Activated naive CD8-positive, alpha-beta T cell (primary cell): Measurements from ENCODE around the gene NEUROD2.

Source experiments
- H3K27ac Mint-ChIP-seq: one replicate; pipeline ENCODE4 v1.8.0; 2021; ENCODE audit warnings: mixed read lengths
- H3K27me3 Mint-ChIP-seq: one replicate; pipeline ENCODE4 v1.8.0; 2021; ENCODE audit warnings: mixed read lengths
- H3K36me3 Mint-ChIP-seq: one replicate; pipeline ENCODE4 v1.8.0; 2021; ENCODE audit warnings: mixed read lengths
- H3K4me1 Mint-ChIP-seq: one replicate; pipeline ENCODE4 v1.8.0; 2021; ENCODE audit warnings: low read depth, mixed read lengths
- H3K4me3 Mint-ChIP-seq: one replicate; pipeline ENCODE4 v1.8.0; 2021; ENCODE audit warnings: mild to moderate bottlenecking, mixed read lengths
- H3K9me3 Mint-ChIP-seq: one replicate; pipeline ENCODE4 v1.8.0; 2021; ENCODE audit warnings: low read depth, mixed read lengths

Gene NEUROD2

DNA sequence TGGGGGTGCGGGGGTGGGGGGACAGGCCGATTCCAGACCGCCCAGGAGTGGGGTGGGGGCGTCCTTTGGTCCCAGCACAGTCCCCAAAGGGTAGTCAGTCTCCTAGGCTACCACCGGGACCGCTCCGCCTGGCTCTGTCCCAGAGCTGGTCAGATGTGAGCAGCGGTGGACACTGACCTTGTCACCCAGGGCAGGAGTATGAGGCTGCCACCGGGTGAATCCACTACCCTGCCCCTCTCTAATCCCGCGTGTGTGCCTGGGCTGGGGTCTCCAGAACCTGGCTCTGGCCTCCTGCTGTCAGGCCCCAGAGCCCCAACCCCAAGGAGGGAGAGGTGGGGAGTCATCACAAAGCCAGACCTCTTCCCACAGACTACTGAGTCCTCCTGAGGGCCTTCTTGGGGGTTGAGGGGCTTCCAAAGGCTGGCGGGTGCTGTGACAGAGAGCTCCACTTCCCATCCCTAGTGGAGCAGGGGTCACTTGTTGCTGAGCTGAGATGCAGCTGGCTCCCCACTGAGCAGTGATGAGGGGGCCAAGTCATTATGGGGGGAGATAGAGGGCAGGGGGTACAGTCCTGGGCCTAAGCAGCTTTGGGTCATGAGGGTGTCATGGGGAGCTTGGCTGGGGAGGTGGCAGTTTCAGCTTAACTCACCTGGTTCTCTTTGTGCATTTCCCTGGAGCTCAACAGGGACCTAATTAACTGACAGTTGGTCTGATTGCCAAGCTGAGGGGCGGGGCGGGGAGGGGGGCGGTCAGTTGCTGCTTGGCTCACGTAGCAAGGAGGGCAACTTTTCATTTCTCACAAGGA, 20.2 kb upstream of the NEUROD2 start:
- peaks cover 17% of the 10 kb centered on the region for H3K4me1 Mint-ChIP-seq
- no peaks in the 10 kb centered on the region for H3K9me3 Mint-ChIP-seq
- peaks cover 7% of the 10 kb centered on the region for H3K27me3 Mint-ChIP-seq
- H3K4me3 Mint-ChIP-seq, result peak overlapping the region; percentile 58
- H3K27ac Mint-ChIP-seq, result peak overlapping the region; percentile 28
- no peaks in the 10 kb centered on the region for H3K36me3 Mint-ChIP-seq

DNA sequence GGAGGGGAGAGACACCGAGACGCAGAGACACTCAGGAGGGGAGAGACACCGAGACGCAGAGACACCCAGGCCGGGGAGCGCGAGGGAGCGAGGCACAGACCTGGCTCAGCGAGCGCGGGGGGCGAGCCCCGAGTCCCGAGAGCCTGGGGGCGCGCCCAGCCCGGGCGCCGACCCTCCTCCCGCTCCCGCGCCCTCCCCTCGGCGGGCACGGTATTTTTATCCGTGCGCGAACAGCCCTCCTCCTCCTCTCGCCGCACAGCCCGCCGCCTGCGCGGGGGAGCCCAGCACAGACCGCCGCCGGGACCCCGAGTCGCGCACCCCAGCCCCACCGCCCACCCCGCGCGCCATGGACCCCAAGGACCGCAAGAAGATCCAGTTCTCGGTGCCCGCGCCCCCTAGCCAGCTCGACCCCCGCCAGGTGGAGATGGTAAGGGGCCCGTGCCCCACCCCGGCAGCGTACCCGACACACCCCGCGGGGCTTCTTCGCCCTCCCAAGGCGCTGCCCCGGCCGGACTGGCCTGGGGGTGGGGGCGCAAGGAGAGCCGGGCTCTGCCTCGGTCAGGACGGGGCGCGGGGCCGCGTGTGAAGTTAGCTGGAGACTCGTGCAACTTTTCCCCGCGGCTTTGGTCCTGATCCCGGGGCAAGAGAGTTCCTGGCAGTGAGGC, 19.5 kb upstream of the NEUROD2 start:
- Mint-ChIP-seq H3K9me3 (no peaks in the 10 kb centered on the region), H3K4me1 (peaks cover 20% of the 10 kb centered on the region), H3K27ac (no peak overlapping the region), H3K4me3 (peak overlapping the region; percentile 75), H3K27me3 (peaks cover 7% of the 10 kb centered on the region), H3K36me3 (no peaks in the 10 kb centered on the region)

- H3K4me3 Mint-ChIP-seq, result peak within 1 kb of the TSS; percentile 75
- H3K4me1 Mint-ChIP-seq, result peaks cover 23% of the 10 kb centered on the region
- peaks cover 7% of the 10 kb centered on the region for H3K27me3 Mint-ChIP-seq
- no peak within 1 kb of the TSS for H3K27ac Mint-ChIP-seq
- H3K36me3 Mint-ChIP-seq, result no peaks in the 10 kb centered on the region
- H3K9me3 Mint-ChIP-seq, result no peaks in the 10 kb centered on the region
Observed at GRCh38 chr17:39626171-39627046, 18.7 kb upstream of the NEUROD2 start, which contains the start of gene PPP1R1B. Gene PPP1R1B (plus strand): TSS chr17:39626952. CDS start chr17:39627393, 441 bp downstream.

DNA sequence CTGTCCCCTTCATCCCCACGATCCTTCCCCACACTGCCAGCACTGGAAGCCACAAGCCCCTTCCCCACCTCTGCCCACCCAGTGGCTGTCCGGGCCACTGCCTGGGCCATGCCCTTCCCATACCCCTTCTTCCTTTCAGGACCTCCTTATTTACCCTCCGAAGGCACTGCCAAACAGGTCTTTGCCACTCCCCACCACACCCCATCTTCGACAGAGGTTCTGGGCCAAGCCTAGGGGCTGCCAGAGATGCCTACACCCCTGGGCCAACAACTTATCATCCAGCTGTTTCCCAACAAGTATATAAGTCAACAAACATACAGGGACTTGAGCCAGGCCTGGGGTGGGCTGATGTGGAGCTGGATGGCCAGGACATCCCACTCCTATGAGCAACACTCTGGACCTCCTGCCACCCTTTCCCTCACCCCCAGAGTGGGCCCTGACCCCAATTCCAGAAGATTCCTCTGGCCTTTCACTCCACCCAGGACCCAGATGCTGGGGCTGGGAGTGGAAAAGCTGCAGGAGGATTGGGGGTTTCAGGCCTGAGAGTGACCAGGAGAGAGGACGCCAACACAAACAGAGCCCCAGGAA, 17.6 kb upstream of the NEUROD2 start:
- H3K36me3 Mint-ChIP-seq, result no peaks in the 10 kb centered on the region

DNA sequence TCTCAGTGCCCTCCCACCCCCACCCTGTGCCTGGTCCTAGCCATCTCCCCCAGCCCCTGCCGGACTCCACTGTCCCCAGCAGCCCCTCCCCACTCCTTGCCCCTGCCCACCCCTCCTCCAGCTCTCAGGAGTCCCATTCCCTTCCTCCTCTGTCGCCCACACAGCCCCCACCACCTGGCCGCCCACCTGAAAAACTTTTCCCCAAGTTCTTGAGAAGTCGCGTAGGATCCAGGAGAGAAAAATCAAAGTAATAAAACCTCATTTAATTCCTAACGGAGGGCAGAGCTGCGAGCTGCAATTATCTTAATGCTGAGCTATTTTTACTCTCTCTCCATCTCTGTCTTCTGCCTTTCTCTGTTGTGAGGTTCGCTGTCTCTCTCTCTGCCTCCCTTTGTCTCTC, 16.6 kb upstream of the NEUROD2 start:
- no peak overlapping the region for H3K27ac Mint-ChIP-seq
- H3K27me3 Mint-ChIP-seq, result peaks cover 4% of the 10 kb centered on the region
- H3K9me3 Mint-ChIP-seq, result no peaks in the 10 kb centered on the region
- no peaks in the 10 kb centered on the region for H3K36me3 Mint-ChIP-seq
- H3K4me3 Mint-ChIP-seq, result no peak overlapping the region
- peaks cover 20% of the 10 kb centered on the region for H3K4me1 Mint-ChIP-seq

More for the DNA sequence above, 17.6 kb upstream of the NEUROD2 start:
- peaks cover 4% of the 10 kb centered on the region for H3K27me3 Mint-ChIP-seq
- no peak overlapping the region for H3K27ac Mint-ChIP-seq
- peak overlapping the region; percentile 44 for H3K4me3 Mint-ChIP-seq
- no peaks in the 10 kb centered on the region for H3K9me3 Mint-ChIP-seq
- H3K4me1 Mint-ChIP-seq, result peaks cover 20% of the 10 kb centered on the region

DNA sequence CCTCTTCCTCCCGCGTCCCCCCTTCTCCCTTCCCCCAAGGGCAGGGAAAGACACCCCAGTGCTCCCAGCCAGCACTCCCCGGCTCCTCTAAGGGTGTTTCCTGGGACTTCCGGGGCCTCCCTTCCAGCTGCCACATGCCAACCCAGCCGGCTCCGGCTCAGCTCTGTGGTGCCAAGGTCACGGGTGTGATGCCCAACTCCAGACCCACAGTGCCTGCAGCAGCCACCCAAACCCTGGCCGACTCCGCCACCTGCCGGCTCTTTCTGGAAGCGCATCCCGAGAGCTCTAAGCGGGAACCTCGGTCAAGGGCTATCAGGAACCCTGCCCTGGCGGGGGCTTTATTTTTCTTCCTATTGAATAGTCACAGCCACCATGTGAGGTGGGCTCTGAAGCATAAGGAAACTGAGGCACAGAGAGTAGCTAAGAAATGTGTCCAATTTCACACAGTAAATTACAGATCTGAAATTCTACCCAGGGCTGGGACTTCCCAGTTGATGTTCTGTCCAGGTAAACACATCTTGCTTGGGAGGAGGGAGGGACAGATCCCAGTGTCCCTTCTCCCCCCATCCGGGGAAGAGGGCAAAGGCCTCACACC, 15.7 kb upstream of the NEUROD2 start:
- Mint-ChIP-seq H3K4me3 (no peak overlapping the region), H3K27me3 (peaks cover 1% of the 10 kb centered on the region), H3K27ac (no peak overlapping the region)

GRCh38 chr17:39622380-39623006, 14.8 kb upstream of the NEUROD2 start:
- Mint-ChIP-seq H3K36me3 (no peaks in the 10 kb centered on the region), H3K27ac (no peak overlapping the region), H3K9me3 (no peaks in the 10 kb centered on the region), H3K27me3 (peaks cover 1% of the 10 kb centered on the region), H3K4me1 (peaks cover 20% of the 10 kb centered on the region), H3K4me3 (peak overlapping the region; percentile 70)

More for the DNA sequence above, 15.7 kb upstream of the NEUROD2 start:
- Mint-ChIP-seq H3K36me3 (no peaks in the 10 kb centered on the region), H3K4me1 (peaks cover 20% of the 10 kb centered on the region), H3K9me3 (no peaks in the 10 kb centered on the region)

GRCh38 chr17:39621523-39622379, 14.0 kb upstream of the NEUROD2 start:
- peaks cover 18% of the 10 kb centered on the region for H3K4me1 Mint-ChIP-seq
- no peak overlapping the region for H3K27ac Mint-ChIP-seq
- H3K4me3 Mint-ChIP-seq, result peak overlapping the region; percentile 70
- H3K9me3 Mint-ChIP-seq, result no peaks in the 10 kb centered on the region
- H3K27me3 Mint-ChIP-seq, result peaks cover 1% of the 10 kb centered on the region
- no peaks in the 10 kb centered on the region for H3K36me3 Mint-ChIP-seq

GRCh38 chr17:39619786-39620101, 12.0 kb upstream of the NEUROD2 start:
- H3K9me3 Mint-ChIP-seq, result no peaks in the 10 kb centered on the region
- H3K27me3 Mint-ChIP-seq, result no peaks in the 10 kb centered on the region
- H3K36me3 Mint-ChIP-seq, result no peaks in the 10 kb centered on the region
- H3K4me3 Mint-ChIP-seq, result no peak overlapping the region
- peaks cover 11% of the 10 kb centered on the region for H3K4me1 Mint-ChIP-seq
- H3K27ac Mint-ChIP-seq, result no peak overlapping the region

- Mint-ChIP-seq H3K27me3 (no peaks in the 10 kb centered on the region), H3K4me3 (peak overlapping the region; percentile 44), H3K4me1 (peaks cover 11% of the 10 kb centered on the region), H3K9me3 (no peaks in the 10 kb centered on the region), H3K36me3 (no peaks in the 10 kb centered on the region), H3K27ac (no peak overlapping the region)
Observed at GRCh38 chr17:39618956-39619785, 11.5 kb upstream of the NEUROD2 start.

DNA sequence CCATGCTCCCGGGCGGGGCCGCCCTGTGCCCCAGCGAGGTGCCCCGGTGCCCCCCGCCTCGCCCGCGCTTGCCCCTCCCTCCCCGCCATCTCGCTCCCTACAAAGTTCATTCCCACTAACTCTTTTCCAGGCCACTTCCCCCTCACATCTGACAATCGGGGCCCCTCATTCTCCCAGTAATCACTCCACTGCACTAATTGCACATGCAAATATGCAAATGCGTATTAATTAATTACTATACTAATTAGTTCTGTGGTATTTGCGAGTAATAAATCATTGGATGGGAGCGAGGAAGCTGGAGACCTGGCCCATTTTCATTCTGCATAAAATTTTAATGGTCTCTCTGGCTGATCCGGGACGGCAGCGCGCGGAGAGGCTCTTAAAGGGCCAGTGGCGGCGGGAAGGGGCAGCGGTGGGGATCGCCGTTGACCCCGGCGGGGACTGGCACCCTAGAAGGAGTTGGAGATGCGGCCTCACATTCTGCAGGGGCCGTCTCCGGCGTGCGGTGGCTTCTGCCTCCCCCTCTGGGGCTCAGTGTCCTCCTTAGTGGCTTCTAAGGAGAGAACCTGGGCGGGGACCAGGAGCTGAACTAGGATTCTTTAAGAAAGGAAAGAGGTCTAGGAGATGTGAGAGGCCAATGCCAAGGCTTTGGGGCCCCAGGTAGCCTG, 10.7 kb upstream of the NEUROD2 start:
- H3K27me3 Mint-ChIP-seq, result no peaks in the 10 kb centered on the region
- H3K27ac Mint-ChIP-seq, result peak overlapping the region; percentile 78
- no peaks in the 10 kb centered on the region for H3K9me3 Mint-ChIP-seq
- peaks cover 7% of the 10 kb centered on the region for H3K4me1 Mint-ChIP-seq
- H3K4me3 Mint-ChIP-seq, result peak overlapping the region; percentile 82
- H3K36me3 Mint-ChIP-seq, result no peaks in the 10 kb centered on the region
